ENCODE measurements around the gene ATXN7L1.

ATXN7L1 gene

GRCh38 chr7:105674200-105674920, 202.0 kb downstream of the ATXN7L1 start:
- Histone ChIP-seq H3K9me3 (ENCODE audit: control insufficient read depth, low read length) (no peaks in the 10 kb centered on the region), H3K36me3 (ENCODE audit: control insufficient read depth, insufficient read depth, low read length) (no peaks in the 10 kb centered on the region), H3K9ac (ENCODE audit: low read length) (no peak overlapping the region), H3K27me3 (ENCODE audit: control insufficient read depth, insufficient read depth, low read length) (no peaks in the 10 kb centered on the region), H3K4me3 (ENCODE audit: low read length) (no peak overlapping the region), H3K4me1 (ENCODE audit: control insufficient read depth, insufficient read depth, low read length) (peaks cover 35% of the 10 kb centered on the region)

DNA sequence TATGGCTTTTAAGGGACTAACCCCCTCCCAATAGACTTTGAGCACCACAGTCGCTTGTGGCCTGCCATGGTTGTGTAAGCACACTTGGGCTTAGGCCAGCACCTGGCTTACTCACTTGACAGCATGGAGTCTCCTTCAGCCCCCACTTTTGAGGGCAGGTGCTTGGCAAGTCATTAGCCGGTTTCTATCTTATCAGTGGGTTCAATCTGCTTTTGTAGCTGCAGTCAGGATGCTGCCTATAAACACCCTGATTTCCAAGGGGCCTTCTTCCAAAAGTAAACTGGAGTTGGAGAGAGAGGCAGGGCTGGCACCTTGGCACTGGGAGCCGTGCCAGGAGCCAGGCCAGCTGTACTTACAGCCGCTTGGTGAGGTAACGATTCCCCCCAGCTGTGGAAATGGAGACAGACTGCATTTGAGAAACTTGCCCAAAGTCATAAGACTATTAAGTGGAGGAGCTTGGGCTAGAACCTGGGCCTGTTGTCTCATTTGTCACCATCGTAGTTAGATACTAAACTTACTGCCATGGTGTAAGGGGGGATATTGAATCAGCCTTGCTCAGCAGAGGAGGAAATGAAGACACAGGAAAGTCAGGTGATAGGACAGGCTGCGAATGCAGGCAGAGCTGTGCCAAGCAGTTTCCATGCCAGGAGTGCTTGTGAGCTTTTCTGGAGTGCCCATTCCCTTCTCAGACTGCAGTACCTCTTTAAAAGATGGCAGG, 202.9 kb downstream of the ATXN7L1 start:
- no peaks in the 10 kb centered on the region for H3K9me3 ChIP-seq (ENCODE audit: control insufficient read depth, low read length)
- H3K4me3 ChIP-seq (ENCODE audit: low read length): no peak overlapping the region
- no peaks in the 10 kb centered on the region for H3K27me3 ChIP-seq (ENCODE audit: control insufficient read depth, insufficient read depth, low read length)
- peaks cover 27% of the 10 kb centered on the region for H3K4me1 ChIP-seq (ENCODE audit: control insufficient read depth, insufficient read depth, low read length)
- H3K9ac ChIP-seq (ENCODE audit: low read length): no peak overlapping the region
- H3K36me3 ChIP-seq (ENCODE audit: control insufficient read depth, insufficient read depth, low read length): no peaks in the 10 kb centered on the region

DNA sequence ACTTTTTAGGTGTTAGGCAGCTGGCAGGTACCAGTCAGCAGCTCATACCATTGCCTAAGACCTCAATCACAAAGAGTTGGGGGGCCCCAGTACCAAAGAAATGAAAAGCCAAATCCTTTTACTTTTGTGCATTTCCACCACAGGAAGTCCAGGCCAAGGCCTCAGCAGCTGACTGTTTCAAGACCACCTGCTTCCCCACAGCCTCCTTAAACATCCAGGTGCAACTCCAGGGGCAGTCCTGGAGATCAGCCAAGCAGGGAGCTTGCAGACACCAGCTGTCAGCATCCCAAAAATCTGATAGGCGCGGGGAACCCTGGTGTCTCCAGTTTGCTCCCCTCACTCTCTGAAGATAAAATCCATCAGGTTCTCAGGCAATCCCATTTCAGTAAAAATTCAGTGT, 203.6 kb downstream of the ATXN7L1 start:
- peaks cover 20% of the 10 kb centered on the region for H3K4me1 ChIP-seq (ENCODE audit: control insufficient read depth, insufficient read depth, low read length)
- no peaks in the 10 kb centered on the region for H3K27me3 ChIP-seq (ENCODE audit: control insufficient read depth, insufficient read depth, low read length)
- H3K9me3 ChIP-seq (ENCODE audit: control insufficient read depth, low read length): no peaks in the 10 kb centered on the region
- peak overlapping the region; percentile 15 for H3K9ac ChIP-seq (ENCODE audit: low read length)
- H3K4me3 ChIP-seq (ENCODE audit: low read length): no peak overlapping the region
- no peaks in the 10 kb centered on the region for H3K36me3 ChIP-seq (ENCODE audit: control insufficient read depth, insufficient read depth, low read length)

GRCh38 chr7:105666324-105666723, 210.1 kb downstream of the ATXN7L1 start:
- Histone ChIP-seq H3K9me3 (ENCODE audit: control insufficient read depth, low read length) (no peaks in the 10 kb centered on the region), H3K36me3 (ENCODE audit: control insufficient read depth, insufficient read depth, low read length) (no peaks in the 10 kb centered on the region), H3K9ac (ENCODE audit: low read length) (no peak overlapping the region), H3K27me3 (ENCODE audit: control insufficient read depth, insufficient read depth, low read length) (no peaks in the 10 kb centered on the region), H3K4me1 (ENCODE audit: control insufficient read depth, insufficient read depth, low read length) (no peaks in the 10 kb centered on the region), H3K4me3 (ENCODE audit: low read length) (no peak overlapping the region)

DNA sequence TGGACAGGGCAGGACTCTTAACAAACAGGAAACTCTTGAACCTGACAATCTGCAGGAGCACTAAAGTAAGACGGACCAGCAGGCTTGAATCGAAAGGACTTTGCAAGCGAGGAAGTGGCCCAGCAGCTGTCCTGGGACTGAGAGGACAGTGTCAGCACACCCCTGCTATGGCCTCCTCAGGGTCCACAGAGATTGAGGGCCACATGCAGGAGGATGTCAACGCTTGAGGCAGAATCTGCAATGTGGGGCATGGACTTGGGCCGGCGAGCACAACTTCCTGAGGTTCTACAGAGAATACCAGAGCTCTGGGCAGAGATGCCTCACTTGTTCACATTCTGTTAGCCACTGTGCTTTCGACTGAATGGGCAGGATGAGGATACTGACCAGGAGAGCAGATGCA, 210.7 kb downstream of the ATXN7L1 start:
- Histone ChIP-seq H3K4me3 (ENCODE audit: low read length) (no peak overlapping the region), H3K9me3 (ENCODE audit: control insufficient read depth, low read length) (no peaks in the 10 kb centered on the region), H3K36me3 (ENCODE audit: control insufficient read depth, insufficient read depth, low read length) (no peaks in the 10 kb centered on the region), H3K9ac (ENCODE audit: low read length) (no peak overlapping the region), H3K4me1 (ENCODE audit: control insufficient read depth, insufficient read depth, low read length) (no peaks in the 10 kb centered on the region), H3K27me3 (ENCODE audit: control insufficient read depth, insufficient read depth, low read length) (no peaks in the 10 kb centered on the region)

GRCh38 chr7:105664816-105665525, 211.4 kb downstream of the ATXN7L1 start:
- H3K9me3 ChIP-seq (ENCODE audit: control insufficient read depth, low read length): no peaks in the 10 kb centered on the region
- H3K9ac ChIP-seq (ENCODE audit: low read length): no peak overlapping the region
- no peak overlapping the region for H3K4me3 ChIP-seq (ENCODE audit: low read length)
- no peaks in the 10 kb centered on the region for H3K4me1 ChIP-seq (ENCODE audit: control insufficient read depth, insufficient read depth, low read length)
- no peaks in the 10 kb centered on the region for H3K36me3 ChIP-seq (ENCODE audit: control insufficient read depth, insufficient read depth, low read length)
- H3K27me3 ChIP-seq (ENCODE audit: control insufficient read depth, insufficient read depth, low read length): no peaks in the 10 kb centered on the region

- Histone ChIP-seq H3K9me3 (ENCODE audit: control insufficient read depth, low read length) (no peaks in the 10 kb centered on the region), H3K36me3 (ENCODE audit: control insufficient read depth, insufficient read depth, low read length) (no peaks in the 10 kb centered on the region), H3K9ac (ENCODE audit: low read length) (no peak overlapping the region), H3K4me3 (ENCODE audit: low read length) (no peak overlapping the region), H3K27me3 (ENCODE audit: control insufficient read depth, insufficient read depth, low read length) (no peaks in the 10 kb centered on the region), H3K4me1 (ENCODE audit: control insufficient read depth, insufficient read depth, low read length) (no peaks in the 10 kb centered on the region)
Observed at GRCh38 chr7:105662998-105663397, 213.4 kb downstream of the ATXN7L1 start.

DNA sequence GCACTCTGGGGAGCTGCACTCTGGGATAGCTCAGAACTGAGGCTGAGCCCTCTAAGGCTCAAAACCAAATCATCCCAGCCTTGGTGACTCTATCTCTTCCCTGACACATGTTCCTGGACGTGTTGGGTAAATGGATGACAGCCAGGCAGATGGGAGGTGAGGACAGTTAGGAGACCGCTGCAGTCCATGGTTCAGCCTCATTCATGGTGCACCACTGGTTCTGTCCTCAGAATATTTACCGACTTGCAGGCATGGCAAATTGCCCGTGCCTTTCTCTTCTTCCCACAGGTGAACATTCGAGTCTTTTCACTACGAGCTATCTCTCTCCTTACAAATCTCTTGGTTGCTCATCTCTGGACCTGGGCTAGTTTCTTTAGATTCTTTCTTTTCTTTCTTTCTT, 214.8 kb downstream of the ATXN7L1 start:
- Histone ChIP-seq H3K9me3 (ENCODE audit: control insufficient read depth, low read length) (no peaks in the 10 kb centered on the region), H3K4me1 (ENCODE audit: control insufficient read depth, insufficient read depth, low read length) (no peaks in the 10 kb centered on the region), H3K4me3 (ENCODE audit: low read length) (no peak overlapping the region), H3K27me3 (ENCODE audit: control insufficient read depth, insufficient read depth, low read length) (no peaks in the 10 kb centered on the region), H3K36me3 (ENCODE audit: control insufficient read depth, insufficient read depth, low read length) (no peaks in the 10 kb centered on the region), H3K9ac (ENCODE audit: low read length) (no peak overlapping the region)

GRCh38 chr7:105656922-105657521, 219.4 kb downstream of the ATXN7L1 start:
- Histone ChIP-seq H3K27me3 (ENCODE audit: control insufficient read depth, insufficient read depth, low read length) (no peaks in the 10 kb centered on the region), H3K9ac (ENCODE audit: low read length) (no peak overlapping the region), H3K4me1 (ENCODE audit: control insufficient read depth, insufficient read depth, low read length) (peaks cover 15% of the 10 kb centered on the region), H3K4me3 (ENCODE audit: low read length) (no peak overlapping the region), H3K36me3 (ENCODE audit: control insufficient read depth, insufficient read depth, low read length) (no peaks in the 10 kb centered on the region), H3K9me3 (ENCODE audit: control insufficient read depth, low read length) (no peaks in the 10 kb centered on the region)

DNA sequence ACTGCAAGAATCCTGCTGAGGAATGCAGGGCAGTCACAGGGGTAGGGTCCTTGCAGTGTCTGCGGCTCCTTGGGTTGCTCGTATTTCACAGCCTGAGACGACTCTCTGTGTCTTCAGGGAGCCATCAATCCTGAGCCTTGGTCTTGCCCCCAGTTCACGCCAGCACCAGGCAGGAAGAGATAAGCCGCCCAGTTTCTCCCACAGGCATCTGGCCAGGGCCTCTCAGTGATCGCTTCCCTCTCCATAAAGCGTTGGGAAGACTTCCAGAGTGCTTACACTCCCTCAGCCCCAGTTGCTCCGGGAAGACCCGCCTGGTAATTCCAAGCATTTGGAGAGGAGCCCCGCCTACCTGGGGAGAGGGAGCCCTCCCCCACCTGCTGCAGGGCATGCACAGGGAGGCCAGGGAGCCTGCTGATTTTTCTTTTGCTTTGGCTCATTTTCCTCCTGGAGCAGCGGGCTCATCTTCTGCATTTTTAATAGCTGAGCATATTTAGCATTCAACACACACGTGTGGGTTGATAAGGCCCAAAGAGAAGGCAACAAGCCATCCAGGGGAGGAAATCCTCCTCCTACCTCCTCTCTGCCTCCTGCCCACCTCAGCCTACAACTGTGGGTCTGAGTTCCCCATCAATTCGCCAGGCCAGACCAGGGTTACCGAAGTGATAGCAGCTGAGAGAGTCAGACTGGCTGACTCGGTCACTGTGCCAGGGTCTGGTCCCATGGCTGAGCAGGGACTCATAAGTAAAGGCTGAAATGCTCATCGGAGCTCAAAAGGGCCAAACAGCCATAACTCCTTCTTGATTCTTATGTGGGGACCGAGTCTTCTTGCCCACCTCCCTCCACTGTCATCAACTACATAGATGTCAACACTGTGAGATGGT, 220.7 kb downstream of the ATXN7L1 start:
- H3K4me3 ChIP-seq (ENCODE audit: low read length): no peak overlapping the region
- H3K4me1 ChIP-seq (ENCODE audit: control insufficient read depth, insufficient read depth, low read length): peaks cover 23% of the 10 kb centered on the region
- no peaks in the 10 kb centered on the region for H3K36me3 ChIP-seq (ENCODE audit: control insufficient read depth, insufficient read depth, low read length)
- no peaks in the 10 kb centered on the region for H3K9me3 ChIP-seq (ENCODE audit: control insufficient read depth, low read length)
- no peak overlapping the region for H3K9ac ChIP-seq (ENCODE audit: low read length)
- H3K27me3 ChIP-seq (ENCODE audit: control insufficient read depth, insufficient read depth, low read length): no peaks in the 10 kb centered on the region

DNA sequence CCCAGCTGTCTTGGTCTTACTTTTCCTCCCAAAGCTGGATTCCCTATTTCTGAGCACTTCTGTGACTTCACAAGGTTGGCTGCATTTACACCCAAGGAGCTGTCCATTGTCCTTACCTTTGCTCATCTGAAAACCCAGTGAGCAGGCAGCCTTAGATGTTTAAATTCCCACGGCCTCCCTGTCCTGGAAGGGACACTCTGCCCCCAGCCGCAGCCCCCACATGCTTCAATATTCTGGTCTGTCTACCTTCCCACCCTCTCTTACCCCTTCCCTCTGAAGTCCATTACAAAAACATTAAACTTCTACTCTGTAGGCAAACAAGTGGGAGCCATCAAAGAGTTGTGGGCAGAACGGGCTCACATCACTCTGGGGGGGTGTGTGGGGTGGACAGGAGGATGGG, 221.3 kb downstream of the ATXN7L1 start:
- Histone ChIP-seq H3K27me3 (ENCODE audit: control insufficient read depth, insufficient read depth, low read length) (no peaks in the 10 kb centered on the region), H3K4me1 (ENCODE audit: control insufficient read depth, insufficient read depth, low read length) (peaks cover 27% of the 10 kb centered on the region), H3K4me3 (ENCODE audit: low read length) (no peak overlapping the region), H3K9me3 (ENCODE audit: control insufficient read depth, low read length) (no peaks in the 10 kb centered on the region), H3K36me3 (ENCODE audit: control insufficient read depth, insufficient read depth, low read length) (no peaks in the 10 kb centered on the region), H3K9ac (ENCODE audit: low read length) (no peak overlapping the region)
